GM18858 (cell line): Measurements from ENCODE around the gene TLX2.
A peak's percentile ranks its signal among the peaks of the same experiment; 100 is the strongest.

Source experiments
- ATAC-seq: cut with Tn5 transposase; IDR thresholded peaks from one replicate; pipeline ENCODE4 v1.9.1; 2021; ENCODE audit not compliant: unreplicated experiment

The TLX2 gene

DNA sequence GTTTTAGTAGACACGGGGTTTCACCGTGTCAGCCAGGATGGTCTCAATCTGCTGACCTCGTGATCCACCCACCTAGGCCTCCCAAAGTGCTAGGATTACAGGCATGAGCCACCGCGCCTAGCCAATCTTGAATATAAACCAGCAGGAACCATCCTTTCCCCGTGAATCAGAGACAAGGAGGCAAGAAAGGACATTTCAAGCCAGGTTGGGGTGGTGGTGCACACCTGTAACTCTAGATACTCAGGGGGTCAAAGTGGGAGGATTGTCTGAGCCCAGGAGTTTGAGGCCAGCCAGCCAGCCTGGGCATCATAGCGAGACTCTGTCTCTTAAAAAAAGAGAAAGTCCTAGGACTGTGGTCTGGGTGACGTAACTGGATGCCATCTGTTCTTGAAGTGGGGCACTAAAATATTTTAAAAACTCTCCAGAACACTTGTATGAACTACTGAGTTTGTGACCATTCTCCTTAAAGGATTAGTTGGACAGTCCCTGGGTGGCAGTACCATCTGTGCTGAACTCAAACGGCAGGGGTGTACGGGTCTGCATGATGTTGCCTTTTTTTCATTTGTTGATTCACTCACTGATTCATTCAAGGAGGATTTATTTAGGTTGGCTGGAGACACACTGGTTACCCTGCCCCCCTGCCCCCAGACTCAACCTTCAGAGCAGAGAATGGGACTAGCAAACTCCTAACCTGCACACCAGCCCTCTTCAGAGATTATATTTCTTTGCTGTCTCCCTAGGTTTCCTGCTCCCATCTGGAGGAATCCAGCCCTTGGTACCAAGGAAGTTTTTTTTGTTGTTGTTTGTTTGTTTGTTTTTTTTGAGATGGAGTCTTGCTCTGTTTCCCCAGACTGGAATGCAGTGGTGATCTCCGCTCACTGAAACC lies 2.9 kb upstream of the TLX2 start:
- ATAC-seq, result no peak

DNA sequence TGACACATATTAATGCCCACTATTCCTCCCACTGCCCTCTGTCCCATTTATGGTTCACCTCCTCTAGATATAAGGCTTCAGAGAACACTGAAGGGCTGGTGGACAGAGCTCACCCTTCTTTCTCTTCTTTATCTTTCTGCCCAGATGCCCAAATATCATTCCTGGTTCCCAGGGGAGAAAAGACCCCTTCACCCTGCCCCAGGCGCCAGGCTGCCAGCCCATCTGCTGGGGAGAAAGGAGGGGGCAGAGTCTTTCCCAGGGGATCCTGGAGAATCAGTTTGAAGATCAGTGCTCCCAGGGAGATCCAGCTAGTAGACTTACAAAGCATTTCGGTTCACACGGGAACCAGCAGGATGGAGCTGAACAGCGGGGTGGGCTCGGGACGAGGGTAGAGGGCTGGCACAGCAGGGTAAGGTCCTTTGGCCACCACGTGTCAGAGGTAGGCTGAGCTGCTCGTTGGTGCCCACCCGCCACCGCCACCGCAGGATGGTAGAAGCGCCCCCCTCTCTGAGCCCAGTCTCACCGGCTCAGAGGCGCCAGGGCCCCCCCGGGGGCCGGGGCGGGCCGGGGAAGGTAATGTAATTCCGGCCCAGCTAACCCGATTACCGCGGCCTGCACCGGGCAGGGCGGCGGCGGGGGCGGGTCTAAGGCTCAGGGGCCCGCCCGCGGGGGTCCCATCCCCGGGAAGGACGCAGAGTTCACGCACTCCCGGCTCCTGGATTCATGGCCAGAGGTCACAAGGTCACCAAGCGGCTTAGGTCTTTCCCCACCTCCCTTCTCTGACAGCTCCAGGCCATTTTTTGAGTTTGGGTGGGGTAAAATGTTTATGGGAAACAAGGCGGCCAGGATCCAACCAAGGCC lies 1.3 kb upstream of the TLX2 start:
- no peak for ATAC-seq

DNA sequence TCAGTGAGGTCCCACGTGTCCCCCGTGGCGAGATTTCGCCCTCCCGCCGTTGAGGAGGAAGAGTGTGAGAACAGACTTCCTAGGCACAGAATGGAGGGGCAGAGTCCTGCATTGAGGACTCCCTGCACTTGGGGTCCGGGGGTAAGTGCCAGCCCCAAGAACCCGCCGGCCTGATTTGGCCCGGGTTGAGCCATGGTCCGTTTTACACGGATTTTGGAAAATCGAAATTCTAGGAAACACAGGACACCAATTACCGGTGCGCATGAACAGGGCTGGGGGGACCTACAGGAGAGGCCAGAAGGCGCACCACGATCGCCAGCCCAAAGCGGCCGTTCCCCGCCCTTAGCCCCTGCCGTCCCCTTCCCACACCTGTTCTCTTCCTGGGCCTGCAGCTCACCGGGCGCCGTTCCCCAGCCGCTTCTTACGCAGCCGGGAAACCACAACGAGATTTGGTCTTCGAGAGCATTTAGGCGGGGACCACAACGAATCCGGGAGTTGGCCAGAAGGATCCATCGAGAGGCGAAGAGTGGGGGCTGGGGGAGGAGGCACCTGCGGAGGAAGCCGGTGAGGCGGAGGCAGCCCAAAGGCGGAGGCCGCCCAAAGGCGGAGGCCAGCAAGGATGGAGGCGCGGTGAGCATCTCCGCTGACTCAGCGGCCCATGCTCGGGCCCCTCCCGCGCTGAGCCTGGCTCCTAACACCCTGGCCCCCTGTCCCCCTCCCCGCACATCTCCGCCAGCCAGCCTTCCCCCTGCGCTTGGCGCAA lies 464 bp upstream of the TLX2 start:
- ATAC-seq, result no peak

DNA sequence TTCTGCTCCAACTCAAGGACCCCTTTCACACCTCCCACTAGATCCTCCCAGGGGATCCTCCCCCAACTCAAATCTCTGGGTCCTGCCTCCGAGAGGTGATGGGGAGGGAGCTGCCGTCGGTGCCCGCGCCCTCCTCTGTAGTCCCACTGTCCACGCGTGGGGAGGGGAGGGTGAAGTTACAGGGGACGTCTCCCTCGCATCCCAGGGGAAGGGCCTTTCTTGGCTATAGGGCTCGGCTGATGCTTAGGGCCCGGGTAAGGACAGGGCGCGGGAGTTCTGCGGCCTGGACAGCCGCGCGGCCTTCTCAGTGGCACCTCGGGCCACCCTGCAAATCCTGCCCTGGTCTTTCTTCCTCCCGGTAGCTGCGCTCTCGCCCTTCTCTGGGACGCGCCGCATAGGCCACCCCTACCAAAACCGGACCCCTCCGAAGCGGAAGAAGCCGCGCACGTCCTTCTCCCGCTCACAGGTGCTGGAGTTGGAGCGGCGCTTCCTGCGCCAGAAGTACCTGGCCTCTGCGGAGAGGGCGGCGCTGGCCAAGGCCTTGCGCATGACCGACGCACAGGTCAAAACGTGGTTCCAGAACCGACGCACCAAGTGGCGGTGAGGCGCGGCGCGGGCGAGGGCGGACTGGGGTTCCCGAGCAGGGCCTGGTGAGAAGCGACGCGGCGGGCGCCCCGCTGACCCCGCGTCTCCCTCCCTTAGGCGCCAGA lies 1.2 kb downstream of the TLX2 start:
- ATAC-seq, result no peak

DNA sequence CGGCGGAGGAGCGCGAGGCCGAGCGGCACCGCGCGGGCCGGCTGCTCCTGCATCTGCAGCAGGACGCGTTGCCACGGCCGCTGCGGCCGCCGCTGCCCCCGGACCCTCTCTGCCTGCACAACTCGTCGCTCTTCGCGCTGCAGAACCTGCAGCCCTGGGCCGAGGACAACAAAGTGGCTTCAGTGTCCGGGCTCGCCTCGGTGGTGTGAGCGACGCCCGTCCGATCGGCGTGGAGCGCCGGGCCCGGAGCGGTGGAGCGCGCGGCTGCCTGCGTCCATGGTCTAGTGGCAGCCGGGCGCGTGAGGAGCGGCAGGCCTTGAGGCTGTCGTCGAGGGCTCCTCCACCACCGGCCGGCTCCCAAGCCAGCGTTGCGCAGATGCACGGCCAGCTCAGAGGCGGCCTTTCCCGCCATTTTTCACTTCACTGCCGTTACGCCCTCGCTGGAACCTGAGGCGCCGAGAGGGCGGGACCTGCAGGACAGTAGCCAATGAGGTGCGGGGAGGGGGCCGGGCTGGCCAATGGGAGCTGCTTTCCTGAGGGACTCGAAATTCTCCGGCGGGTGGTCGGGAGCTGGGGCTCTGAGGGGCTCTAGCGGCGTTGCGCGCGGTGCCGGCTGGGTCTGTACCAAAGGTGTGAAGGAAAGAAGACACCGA lies 1.9 kb downstream of the TLX2 start:
- ATAC-seq, result no peak

DNA sequence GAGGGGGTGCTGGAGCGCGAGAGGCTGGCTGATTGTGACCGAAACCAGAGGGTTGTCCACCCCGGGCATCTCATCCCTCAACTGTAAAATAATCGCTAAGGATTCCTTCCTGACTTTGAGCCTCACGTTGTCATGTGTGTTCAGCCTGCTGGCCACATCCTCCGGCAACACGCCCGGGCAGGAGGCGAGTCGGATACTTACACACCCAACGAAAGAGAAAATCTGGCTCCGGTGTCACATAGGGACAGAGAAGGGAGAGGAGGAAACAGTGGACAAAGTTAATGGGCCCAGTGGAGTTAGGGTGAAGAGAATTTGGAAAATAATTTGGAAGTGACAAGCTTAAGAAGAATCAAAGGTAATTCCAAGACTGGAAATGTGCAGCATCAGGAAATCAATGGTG lies 2.4 kb downstream of the TLX2 start:
- ATAC-seq, result no peak

DNA sequence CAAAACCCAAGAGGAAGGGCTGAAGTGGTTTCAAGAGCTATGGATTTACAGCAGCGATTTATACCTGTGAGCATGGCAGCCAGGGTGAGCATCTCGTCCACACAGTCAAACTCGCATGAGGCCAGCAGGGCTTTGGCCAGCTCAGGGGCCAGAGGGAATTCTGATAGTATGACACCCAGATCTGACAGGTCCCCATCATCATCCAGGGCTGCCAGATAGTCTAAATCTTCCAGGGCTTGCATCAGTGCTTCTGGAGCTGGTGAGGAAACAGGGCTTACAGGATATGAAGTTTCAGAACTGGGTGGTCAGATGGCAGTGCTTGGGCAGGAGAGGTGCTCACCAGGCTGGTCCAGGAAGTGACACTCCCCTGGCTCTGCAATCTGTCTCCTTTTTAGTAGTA lies 8.3 kb downstream of the TLX2 start:
- ATAC-seq, result no peak

DNA sequence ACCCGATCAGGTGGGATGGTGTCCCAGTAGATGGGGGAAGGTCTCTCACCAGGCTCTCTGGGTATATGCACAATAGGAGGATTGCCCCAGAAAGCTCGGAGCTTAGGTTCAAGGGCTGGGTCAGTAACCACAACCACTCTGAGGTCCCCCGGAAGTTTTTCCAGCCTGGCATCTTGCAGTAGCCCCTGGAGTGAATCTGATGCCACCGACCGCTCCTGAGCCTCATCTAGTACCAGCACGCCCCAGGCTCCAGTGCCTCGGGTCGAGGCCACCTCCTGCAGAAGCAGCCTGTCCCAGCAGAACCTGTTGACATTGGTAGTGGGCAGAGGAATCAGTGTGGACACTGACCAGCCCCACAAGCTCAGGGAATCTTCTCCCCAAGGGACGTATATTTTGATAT lies 9.8 kb downstream of the TLX2 start:
- ATAC-seq, result no peak

DNA sequence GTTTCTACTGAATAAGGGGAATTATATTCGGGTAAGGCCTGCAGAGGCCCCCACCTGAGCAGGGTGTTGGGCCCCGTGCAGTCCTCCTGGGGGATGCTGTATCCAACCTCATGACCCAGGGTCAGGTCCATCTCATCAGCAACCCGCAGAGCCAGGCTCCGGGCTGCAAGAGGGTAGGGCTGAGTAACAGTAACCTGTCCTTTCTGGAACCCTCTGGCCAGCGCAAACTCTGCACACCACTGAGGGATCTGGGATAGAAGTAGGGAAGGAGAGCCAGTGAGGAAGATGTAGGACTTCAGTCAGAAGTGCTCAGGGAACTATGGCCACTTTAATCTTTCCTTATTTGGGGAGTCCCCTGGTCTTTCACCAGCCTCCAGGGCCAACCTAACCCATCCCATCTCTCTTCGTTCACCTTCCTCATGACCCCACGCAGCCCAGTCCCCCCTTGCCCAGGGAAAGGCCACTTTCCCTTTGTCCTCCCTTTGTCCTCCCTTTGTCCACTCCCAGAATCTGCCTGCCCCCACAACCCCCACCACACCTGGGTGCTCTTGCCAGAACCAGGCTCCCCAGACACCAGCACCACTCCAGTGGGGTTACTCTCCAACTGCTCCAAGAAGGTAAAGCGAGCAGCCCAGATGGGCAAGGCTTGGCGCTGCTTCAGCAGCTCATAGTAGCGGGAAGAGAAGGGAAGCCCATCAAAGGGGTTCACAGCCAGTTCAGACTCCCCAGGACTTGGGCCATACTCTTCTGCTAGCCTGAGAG lies 10.9 kb downstream of the TLX2 start:
- no peak for ATAC-seq

DNA sequence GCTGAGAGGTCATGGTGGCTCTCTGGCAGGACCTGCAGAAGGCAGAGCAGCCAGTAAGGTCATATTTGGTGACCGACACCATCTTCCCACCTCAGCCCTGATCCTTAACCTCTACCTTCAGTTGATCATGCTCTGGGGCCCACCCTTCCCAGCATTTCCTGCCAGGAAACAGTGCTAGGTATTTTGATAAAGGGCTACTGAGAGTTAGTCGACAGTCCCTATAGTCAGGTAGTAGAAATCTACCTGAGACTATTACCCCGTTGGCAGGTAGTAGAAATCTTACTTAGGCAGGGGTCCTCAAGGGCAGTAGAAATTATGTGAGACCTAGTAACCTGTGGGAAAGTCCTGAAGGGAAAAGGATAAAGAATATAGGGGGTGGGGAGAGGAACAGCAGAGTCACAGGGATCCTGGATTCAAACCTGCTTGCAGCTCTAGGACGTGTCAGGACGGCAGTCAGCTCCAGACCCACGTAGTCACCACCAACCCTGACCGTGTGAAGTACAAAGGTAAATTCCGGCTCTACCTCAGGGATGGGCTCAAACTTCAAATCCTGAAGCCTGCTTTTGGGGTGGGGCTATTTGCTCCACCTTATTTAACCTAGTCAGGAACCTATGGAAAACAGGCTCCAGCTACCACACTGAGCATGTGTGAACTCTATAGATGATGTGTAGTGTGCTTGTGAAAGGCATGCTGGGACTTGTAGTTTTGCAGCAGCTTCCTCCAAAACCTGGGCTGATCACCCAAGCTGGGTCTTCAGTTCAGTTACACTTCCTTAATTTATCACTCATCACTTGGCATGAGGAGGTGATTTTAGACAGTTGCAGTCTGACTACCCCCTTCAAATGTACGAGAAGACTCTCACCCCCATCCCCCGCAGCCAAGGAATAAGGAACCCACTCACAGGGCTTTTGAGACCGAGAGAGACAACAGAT lies 11.7 kb downstream of the TLX2 start, which contains the start of gene DQX1:
DQX1 (minus strand) TSS at position 515 of the 932 bp plus-strand sequence; CDS start at position 13, 502 bp downstream.
- ATAC-seq, result peak; percentile 25

DNA sequence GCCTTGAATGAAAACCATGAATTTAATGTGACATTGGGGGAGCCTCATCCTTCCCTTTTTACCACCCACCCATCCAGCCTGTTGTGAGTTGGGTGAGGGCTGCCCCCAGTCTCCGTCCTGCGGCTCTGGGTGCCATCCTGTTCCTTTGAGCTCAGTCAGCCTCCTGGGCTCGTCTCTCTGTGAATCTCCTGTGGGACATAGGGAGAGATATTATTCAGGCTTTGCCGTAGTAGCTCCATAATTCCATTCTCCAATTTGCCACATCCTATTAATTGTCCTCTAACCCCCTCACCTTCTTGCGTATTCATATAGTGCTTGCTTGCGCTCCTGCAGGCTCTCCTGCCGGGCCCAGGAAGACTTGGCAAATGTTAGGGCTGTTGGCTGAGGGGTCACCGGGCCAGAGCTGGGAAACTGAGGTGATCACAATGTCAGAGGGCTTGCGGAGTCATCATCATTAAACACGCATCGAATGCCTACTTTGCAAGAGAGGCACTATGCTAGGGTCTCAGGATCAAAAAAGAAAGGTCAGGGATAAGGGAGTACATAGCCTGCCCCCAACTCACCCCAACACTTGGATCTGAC lies 12.5 kb downstream of the TLX2 start:
- ATAC-seq, result no peak

DNA sequence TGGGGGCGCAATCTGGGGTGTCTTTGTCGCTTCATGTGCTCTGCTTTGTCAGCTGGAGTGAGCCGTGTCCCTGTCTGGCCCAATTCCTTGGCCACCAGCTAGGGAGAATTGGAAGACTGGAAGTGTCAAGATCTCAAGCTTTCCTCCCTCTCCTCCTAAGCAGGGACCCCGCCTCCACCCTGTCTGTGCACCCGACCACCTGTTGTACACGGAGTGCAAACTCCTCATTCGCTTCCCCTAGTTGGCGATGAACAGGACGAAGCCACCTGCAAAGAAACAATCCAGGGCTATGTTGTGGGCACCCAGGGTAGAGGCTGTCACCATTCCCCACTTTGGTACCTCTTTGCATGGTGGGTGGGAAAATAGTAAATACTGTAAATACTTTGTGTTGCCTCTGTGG lies 13.5 kb downstream of the TLX2 start:
- no peak for ATAC-seq

DNA sequence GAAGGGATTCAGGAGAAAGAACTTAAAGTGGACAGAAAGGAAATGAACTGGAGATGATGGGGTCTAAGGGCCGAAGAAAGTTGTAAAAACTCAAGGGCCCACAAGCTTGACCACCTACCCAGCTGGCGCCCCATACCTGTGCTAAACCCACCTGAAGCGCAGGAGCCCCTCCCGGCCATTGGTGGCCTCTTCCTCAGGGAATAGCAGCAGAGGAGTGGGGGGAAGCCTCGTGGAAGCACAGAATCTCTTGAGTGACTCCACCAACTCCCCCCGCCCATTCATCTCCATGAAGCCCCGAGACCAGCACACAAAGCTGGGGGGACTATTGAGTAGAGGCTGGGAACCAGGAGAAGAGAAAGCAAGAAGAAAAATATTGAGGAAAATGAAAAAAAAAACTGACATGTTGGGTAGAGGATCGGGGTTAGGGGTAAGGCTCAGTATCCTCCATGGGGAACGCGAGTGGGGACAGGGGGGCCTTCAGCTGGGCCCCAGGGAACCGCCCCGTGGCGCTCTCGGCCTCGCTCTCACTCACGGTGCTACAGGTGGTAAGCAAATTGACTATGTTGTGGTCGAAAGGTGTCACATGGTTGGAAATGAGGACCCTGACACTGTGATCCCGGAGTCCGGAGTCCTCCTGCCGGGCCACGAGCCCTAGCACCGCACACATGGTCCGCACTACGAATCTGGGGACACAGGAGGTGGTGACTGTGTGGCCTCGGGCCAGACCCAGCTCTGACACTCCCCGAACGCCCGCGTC lies 14.5 kb downstream of the TLX2 start:
- no peak for ATAC-seq

DNA sequence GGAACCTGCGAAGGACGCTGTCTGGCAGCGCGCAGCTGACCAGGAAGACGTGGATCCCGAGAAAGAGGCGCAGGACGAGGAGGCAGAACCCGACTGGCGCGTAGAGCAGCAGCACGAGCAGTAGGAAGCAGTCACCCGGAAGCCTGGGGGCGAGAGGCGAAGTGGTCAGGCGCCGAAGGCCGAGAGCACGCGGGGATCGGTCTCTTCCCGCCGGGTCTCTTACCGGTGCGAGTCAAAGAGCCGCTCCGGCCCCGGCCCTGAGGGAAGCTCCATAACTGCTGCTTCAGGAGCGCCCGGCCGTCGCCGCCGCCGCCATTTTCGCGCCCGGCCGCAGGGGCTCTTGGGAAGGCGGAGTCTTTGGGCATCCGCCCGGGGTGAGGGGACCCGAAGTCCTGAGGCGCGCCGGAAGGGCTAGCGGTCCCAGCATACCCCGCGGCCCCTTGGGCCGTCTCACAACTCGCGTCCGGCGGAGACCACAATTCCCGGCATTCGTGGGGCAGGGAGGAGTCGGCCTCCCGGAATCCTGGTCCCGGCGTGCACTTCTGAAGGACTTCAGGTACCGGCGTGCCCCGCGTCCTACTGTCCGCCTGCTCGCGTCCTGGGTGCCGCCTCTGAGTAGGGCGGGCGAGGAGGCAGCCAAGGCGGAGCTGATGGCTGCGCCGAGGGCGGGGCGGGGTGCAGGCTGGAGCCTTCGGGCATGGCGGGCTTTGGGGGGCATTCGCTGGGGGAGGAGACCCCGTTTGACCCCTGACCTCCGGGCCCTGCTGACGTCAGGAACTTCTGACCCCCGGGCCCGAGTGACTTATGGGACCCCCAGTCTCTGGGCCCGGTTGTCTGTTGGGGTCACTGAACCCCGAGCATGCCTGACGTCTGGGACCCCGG lies 15.3 kb downstream of the TLX2 start, which contains the start of the genes AUP1 and HTRA2:
AUP1 (minus strand) TSS at position 350 of the 882 bp plus-strand sequence; CDS start at position 273, 77 bp downstream.
HTRA2 (plus strand) TSS at position 577 of the 882 bp plus-strand sequence; CDS start at position 651, 74 bp downstream.
- peak; percentile 76 for ATAC-seq

DNA sequence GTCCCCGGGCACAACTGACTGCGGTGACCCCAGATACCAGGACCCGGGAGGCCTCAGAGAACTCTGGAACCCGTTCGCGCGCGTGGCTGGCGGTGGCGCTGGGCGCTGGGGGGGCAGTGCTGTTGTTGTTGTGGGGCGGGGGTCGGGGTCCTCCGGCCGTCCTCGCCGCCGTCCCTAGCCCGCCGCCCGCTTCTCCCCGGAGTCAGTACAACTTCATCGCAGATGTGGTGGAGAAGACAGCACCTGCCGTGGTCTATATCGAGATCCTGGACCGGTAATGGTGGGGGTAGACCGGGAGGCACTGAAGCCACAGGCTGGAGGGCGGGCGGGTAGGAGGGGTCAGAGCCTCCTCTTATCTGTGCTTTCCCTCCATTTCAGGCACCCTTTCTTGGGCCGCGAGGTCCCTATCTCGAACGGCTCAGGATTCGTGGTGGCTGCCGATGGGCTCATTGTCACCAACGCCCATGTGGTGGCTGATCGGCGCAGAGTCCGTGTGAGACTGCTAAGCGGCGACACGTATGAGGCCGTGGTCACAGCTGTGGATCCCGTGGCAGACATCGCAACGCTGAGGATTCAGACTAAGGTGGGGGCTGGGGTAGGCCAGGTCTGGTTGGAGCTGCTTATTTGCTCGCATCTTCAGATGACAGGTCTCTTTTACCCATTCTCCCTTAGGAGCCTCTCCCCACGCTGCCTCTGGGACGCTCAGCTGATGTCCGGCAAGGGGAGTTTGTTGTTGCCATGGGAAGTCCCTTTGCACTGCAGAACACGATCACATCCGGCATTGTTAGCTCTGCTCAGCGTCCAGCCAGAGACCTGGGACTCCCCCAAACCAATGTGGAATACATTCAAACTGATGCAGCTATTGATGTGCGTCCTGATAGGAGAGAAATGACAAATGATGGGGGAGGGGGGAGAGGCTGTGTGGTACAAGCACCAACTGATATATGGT lies 16.3 kb downstream of the TLX2 start:
- ATAC-seq, result no peak
